ENCODE results near the gene PDE1A.

- no peak for TF ChIP-seq SUZ12 (IDR thresholded peaks at IDR 0.05; ENCODE audit: extremely low read depth, insufficient read depth, insufficient read length)
- no peak for TF ChIP-seq ZNF274 (IDR thresholded peaks at IDR 0.05; ENCODE audit: low read depth, low read length)
Observed at GRCh38 chr2:182300608-182301007, 126.2 kb downstream of the PDE1A start.
